NCI-H1092 (cell line): ENCODE measurements around the gene RNASE1.
"Not testable (repeated sequence)": the region's sequence is repeated elsewhere in the genome, so short reads cannot be mapped to it uniquely, and the experiment has no call there.

Experiments
- DNase-seq: peaks from one replicate; lab custom pipeline; 2025; lab: John Stamatoyannopoulos, UW

The RNASE1 gene

GRCh38 chr14:20802341-20803084 is at the start of gene RNASE1:
Gene RNASE1, minus strand, starts transcription at chr14:20802844. Its CDS starts 776 bp downstream, at chr14:20802068.
- no peak for DNase-seq

- no peak for DNase-seq
Observed at GRCh38 chr14:20848955-20849570, 46.4 kb upstream of the RNASE1 start.

DNA sequence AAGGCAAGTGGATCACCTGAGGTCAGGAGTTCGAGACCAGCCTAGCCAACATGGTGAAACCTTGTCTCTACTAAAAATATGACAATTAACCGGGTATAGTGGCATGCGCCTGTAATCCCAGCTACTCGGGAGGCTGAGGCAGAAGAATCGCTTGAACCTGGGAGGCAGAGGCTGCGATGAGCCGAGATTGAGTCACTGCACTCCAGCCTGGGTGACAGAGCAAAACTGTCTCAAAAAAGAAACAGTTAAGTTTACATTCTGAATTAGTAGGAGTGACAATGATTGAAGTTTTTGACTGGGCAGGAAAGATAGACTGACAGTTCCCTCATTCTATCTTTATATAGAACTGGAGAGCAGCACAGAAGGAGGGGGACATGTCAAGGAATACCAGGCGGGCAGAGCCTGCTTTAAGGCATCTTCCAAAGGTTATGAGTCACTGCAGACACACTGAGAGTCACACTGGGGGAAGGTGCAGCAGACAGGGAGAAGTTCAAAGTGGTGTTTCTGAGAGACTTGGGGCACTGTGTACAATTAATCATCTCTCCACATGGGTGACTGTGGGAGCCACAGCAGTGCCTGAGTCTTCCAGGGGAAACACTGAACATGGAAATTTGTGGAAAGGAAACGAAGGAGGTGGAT is 45.8 kb upstream of the RNASE1 start:
- no peak for DNase-seq

DNA sequence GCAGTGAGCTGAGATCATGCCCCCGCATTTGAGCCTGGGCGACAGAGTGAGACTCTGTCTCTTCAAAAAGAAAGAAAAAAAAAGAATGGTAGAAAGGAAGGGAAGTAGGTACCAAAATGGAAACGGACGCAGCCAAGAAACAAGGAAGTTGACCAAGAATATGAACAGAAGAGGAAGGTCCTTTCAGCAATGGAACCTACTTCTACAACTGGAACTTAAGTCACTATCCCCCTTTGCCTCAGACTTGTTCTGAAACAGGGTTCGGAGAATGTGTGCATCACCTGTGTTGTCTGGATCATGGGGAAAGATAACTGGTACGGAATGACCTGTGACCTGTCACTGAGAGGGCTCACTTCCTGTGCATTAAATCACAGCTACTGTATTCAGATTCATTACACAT is 43.9 kb upstream of the RNASE1 start:
- no peak for DNase-seq

DNA sequence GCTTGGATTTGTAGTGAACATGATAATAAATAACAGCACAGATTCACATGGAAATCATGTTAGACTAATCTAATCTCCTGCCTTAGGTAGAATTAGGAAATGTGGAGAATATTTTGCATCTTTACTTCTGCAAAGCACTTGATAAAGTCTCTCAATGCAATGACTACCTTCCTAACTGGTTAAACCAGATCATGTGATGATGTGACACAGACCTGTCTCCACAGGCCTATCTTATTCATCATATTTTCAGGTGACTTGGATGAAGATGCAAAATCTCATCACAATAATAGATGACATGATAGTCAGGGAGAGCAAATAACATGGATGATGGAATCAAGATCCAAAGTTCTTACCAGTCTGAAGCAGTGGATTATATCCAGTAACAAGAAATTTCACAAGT is 38.5 kb upstream of the RNASE1 start:
- no peak for DNase-seq

GRCh38 chr14:20837831-20838230 is 35.2 kb upstream of the RNASE1 start:
- DNase-seq, result no peak

DNA sequence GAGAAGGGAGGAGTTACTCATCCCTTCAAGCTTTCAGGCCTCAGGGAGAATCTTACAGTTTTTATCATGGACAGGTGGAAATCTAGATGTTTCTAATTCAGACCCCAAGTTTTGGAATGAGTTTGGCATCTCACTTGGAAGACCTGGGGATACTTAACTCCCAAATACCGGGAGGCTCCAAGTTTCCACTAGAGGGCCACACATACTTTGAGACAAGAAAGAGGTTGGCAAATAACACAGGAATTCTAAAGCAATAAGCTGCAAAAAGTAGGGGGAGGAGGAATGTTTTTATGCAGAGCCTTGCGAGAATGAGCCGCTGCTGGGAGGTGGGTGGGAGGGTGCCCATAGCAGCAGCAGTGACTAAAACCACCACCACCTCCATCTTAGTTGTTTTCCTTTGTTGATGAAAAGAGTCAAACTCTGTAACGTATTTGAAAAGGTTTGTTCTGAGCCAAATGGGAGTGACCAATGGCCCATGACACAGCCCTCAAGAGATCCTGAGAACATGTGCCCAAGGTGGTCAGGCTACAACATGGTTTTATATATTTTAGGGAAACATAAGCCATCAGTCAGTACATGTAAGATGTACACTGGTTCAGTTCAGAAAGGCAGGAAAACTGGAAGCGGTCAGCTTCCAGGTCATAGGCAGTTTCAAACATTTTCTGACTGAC is 34.2 kb upstream of the RNASE1 start:
- no peak for DNase-seq

GRCh38 chr14:20834899-20835298 is 32.3 kb upstream of the RNASE1 start:
- DNase-seq, result no peak

GRCh38 chr14:20830831-20831230 is 28.2 kb upstream of the RNASE1 start:
- DNase-seq, result no peak

GRCh38 chr14:20828024-20828694 is 25.5 kb upstream of the RNASE1 start:
- not testable (repeated sequence) for DNase-seq

- DNase-seq, result no peak
Observed at GRCh38 chr14:20827326-20827725, 24.7 kb upstream of the RNASE1 start.

DNA sequence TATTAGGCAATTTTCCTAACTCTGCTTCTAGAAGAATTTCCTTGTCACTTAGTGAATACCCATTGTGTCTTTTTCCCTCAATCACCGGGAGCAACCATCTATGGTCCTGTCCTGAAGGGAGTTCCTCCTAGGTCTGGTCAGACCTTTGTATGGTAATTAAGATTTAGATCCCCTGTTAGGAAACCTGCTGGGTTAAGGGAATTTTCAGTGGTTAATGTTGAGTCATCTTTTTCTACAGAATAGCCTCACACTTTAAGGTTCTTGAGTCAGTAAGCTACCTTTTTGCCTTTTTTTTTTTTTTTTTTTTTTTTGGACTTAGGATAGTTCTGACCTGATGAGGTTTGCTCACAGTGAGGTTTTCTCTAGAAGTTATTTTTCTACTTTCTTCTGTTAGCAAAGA is 24.0 kb upstream of the RNASE1 start:
- DNase-seq, result not testable (repeated sequence)

GRCh38 chr14:20823859-20824258 is 21.2 kb upstream of the RNASE1 start:
- no peak for DNase-seq

DNA sequence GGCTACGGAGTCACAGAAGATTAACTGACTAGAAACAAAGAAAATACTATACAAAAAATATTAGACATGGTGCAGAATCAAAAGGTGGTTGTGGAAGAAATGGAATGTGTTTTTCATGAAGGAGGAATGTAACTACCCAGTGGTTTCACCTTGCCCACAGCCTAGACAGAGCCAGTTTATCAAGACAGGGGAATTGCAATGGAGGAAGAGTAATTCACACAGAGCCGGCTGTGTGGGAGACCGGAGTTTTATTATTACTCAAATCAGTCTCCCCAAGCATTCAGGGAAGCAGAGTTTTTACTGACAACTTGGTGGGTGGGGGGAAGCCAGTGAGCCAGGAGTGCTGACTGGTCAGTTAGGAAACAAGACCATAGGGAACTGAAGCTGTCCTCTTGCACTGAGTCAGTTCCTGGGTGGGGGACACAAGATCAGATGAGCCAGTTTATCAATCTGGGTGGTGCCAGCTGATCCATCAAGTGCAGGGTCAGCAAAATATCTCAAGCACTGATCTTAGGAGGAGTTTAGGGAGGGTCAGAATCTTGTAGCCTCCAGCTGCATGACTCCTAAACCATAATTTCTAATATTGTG is 19.0 kb upstream of the RNASE1 start:
- not testable (repeated sequence) for DNase-seq

- DNase-seq, result no peak
Observed at GRCh38 chr14:20820063-20820904, 17.6 kb upstream of the RNASE1 start.

- DNase-seq, result no peak
Observed at GRCh38 chr14:20818861-20819260, 16.2 kb upstream of the RNASE1 start.

- DNase-seq, result not testable (repeated sequence)
Observed at GRCh38 chr14:20815946-20816345, 13.3 kb upstream of the RNASE1 start.

- no peak for DNase-seq
Observed at GRCh38 chr14:20811986-20812975, 9.6 kb upstream of the RNASE1 start.

DNA sequence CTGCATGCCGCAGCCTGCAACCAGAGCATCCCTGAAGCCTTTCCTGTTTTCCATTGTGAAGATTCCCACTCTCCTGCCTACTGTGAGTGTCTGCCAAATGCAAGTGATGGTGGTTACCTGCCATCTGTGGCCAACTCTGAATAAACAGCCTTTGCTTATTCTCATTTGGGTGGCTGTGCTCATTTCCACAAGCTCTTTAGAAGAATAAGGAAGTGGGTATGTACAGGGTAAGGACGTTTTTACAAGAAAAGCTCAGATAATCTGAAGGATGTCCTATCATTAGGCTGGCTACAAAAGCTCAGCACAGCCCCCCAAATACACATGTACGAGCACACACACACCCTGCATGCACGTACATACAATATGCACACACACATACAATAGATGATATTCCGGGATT is 7.3 kb upstream of the RNASE1 start:
- no peak for DNase-seq

DNA sequence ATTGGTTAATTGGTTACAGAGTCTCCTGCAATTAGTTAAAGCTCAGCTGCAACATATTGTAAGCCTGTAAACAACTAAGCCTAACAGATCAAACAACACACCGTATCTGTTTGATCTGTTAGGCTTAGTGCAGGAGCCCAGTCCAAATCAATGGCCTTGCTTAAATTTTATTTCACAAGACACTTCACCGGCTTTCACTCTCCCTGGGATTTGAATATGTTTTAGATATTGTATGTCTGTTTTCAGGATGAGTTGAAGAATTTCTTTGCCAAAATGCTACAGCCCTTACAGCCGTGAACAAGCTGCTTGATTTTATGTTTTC is 5.5 kb upstream of the RNASE1 start:
- DNase-seq, result no peak
